Tibial artery (tissue), 4 donors: ENCODE measurements around the gene CCDC63.

Experiments
- DNase-seq, 2 donors: peaks; one replicate each; pipeline ENCODE4 v3.0.0-alpha.2; 2019
- H3K27ac ChIP-seq, 2 donors: fragments of 200-600 bp; sonication (generic) in 1 of 2; 1 replicate in 1 of 2; 2 replicates in 1 of 2; pipeline ENCODE4 v1.5.1; 2018 to 2019; ENCODE audit warnings: mild to moderate bottlenecking in 1 of 2
- H3K27me3 ChIP-seq, 2 donors: fragments of 200-600 bp; sonication (generic) in 1 of 2; one replicate each; pipeline versions ENCODE4 v1.5.1 to v1.6.0; 2016 to 2019
- H3K36me3 ChIP-seq, 3 donors: fragments of 200-600 bp; sonication (generic) in 2 of 3; one replicate each; pipeline ENCODE4 v1.5.1; 2016 to 2019; ENCODE audit warnings: mild to moderate bottlenecking in 2 of 3
- H3K4me1 ChIP-seq, 4 donors: fragments of 200-600 bp; sonication (generic) in 2 of 4; 1 replicate in 3 of 4; 2 replicates in 1 of 4; pipeline ENCODE4 v1.5.1; 2016 to 2019
- H3K4me3 ChIP-seq, 2 donors: fragments of 200-600 bp; sonication (generic) in 1 of 2; 1 replicate in 1 of 2; 2 replicates in 1 of 2; pipeline ENCODE4 v1.5.1; 2018 to 2019; ENCODE audit warnings: mild to moderate bottlenecking in 2 of 2
- H3K9me3 ChIP-seq, 3 donors: fragments of 200-600 bp; sonication (generic) in 1 of 3; one replicate each; pipeline ENCODE4 v1.5.1; 2016 to 2019
- intact Hi-C: fragments of 100-400 bp; cut with DNase I; formaldehyde crosslinking; loops from one replicate; pipeline ENCODE4 v1.15.0; 2023; ENCODE audit warnings: low total_unique reads
- TF ChIP-seq, protein P1 (sequence below), 2 experiments: fragments of 200-600 bp in 1 of 2; fragments of 450-650 bp in 1 of 2; IDR thresholded peaks; one replicate each; pipeline ENCODE4 v1.5.1; 2017 to 2019; ENCODE audit warnings: antibody characterized with exemption in 2 of 2, mild to moderate bottlenecking in 1 of 2, moderate library complexity in 1 of 2

CCDC63 gene

DNA sequence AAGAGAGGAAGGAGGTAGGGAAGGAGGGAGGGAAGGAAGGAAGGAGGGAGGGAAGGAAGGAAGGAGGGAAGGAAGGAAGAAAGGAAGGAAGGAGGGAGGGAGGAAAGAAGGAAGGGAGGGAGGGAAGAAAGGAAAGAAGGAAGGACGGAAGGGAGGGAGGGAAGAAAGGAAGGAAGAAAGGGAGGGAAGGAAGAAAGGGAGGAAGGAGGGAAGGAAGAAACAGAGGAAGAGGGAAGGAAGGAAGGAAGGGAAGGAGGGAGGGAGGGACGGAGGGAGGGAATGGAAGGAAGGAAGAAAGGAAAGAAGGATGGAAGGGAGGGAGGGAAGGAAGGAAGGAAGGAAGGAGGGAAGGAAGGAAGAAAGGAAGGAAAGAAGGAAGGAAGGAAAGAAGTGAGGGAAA lies 22.4 kb upstream of the CCDC63 start:
- Histone ChIP-seq H3K36me3 (no peaks in the 10 kb centered on the region), H3K27ac (no peak overlapping the region), H3K4me1 (peaks cover 0 to 5% (median 0%) of the 10 kb centered on the region in 4 donors), H3K4me3 (no peak overlapping the region), H3K9me3 (no peaks in the 10 kb centered on the region), H3K27me3 (peaks cover 0 to 12% of the 10 kb centered on the region in 2 donors)
- intact Hi-C loops: no loop called here
- TF ChIP-seq, protein P1, sequence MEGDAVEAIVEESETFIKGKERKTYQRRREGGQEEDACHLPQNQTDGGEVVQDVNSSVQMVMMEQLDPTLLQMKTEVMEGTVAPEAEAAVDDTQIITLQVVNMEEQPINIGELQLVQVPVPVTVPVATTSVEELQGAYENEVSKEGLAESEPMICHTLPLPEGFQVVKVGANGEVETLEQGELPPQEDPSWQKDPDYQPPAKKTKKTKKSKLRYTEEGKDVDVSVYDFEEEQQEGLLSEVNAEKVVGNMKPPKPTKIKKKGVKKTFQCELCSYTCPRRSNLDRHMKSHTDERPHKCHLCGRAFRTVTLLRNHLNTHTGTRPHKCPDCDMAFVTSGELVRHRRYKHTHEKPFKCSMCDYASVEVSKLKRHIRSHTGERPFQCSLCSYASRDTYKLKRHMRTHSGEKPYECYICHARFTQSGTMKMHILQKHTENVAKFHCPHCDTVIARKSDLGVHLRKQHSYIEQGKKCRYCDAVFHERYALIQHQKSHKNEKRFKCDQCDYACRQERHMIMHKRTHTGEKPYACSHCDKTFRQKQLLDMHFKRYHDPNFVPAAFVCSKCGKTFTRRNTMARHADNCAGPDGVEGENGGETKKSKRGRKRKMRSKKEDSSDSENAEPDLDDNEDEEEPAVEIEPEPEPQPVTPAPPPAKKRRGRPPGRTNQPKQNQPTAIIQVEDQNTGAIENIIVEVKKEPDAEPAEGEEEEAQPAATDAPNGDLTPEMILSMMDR (IDR thresholded peaks at IDR 0.05): no peak
- DNase-seq: no peak

GRCh38 chr12:110825530-110825929 lies 21.3 kb upstream of the CCDC63 start:
- intact Hi-C loops: no loop called here
- no peak overlapping the region for H3K27ac ChIP-seq

DNA sequence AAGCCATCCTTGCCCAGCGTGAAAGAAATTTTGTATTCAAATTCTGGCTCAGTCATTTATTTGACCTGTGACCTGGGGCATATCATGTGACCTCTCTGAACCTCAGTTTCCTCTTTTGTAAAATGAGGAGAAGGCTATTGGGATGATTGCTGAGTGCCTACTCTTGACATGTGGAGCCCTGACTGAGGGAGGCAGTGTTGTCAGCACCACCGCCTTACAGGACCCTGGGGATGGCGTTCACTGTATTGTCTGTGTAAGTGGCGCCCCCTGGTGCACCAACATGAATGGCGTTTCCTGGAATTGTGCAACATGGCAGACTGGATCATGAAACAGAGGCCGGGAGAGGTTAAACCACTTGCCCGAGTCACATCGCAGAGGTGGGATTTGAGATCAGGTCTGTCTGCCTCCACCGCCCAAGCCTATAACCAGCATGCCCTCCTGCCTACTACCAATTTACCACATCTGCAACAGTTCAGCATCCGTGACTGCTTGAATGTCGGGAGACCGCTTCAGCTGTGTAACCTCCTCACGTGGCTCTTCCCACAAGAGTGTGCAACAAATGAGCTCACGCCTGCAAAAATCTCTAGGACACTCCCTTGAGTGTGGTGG lies 20.1 kb upstream of the CCDC63 start:
- Histone ChIP-seq H3K27ac (no peak overlapping the region), H3K4me1 (peaks cover 0 to 5% (median 0%) of the 10 kb centered on the region in 4 donors), H3K36me3 (no peaks in the 10 kb centered on the region), H3K27me3 (peaks cover 0 to 15% of the 10 kb centered on the region in 2 donors), H3K4me3 (peak overlapping the region in 1 of 2 donors; percentile 28), H3K9me3 (no peaks in the 10 kb centered on the region)
- peak; percentile 91 to 93 for DNase-seq
- intact Hi-C loops: no loop called here
- TF ChIP-seq, protein P1 (IDR thresholded peaks at IDR 0.05): peak; percentile 51 to 79

More at GRCh38 chr12:110825530-110825929, 21.3 kb upstream of the CCDC63 start:
- Histone ChIP-seq H3K4me3 (no peak overlapping the region), H3K27me3 (peaks cover 0 to 15% of the 10 kb centered on the region in 2 donors), H3K9me3 (no peaks in the 10 kb centered on the region), H3K4me1 (peaks cover 0 to 5% (median 0%) of the 10 kb centered on the region in 4 donors), H3K36me3 (no peaks in the 10 kb centered on the region)
- TF ChIP-seq, protein P1 (IDR thresholded peaks at IDR 0.05): no peak
- DNase-seq: no peak

GRCh38 chr12:110829308-110829707 lies 17.5 kb upstream of the CCDC63 start:
- no peak overlapping the region for H3K27ac ChIP-seq
- H3K27me3 ChIP-seq: peaks cover 0 to 11% of the 10 kb centered on the region in 2 donors
- no peaks in the 10 kb centered on the region for H3K36me3 ChIP-seq
- no peak overlapping the region for H3K4me3 ChIP-seq
- H3K4me1 ChIP-seq: peaks cover 0 to 5% (median 0%) of the 10 kb centered on the region in 4 donors
- no peak for DNase-seq
- intact Hi-C loops: no loop called here
- no peaks in the 10 kb centered on the region for H3K9me3 ChIP-seq
- TF ChIP-seq, protein P1 (IDR thresholded peaks at IDR 0.05): no peak

GRCh38 chr12:110836291-110836690 lies 10.5 kb upstream of the CCDC63 start:
- Histone ChIP-seq H3K27ac (no peak overlapping the region), H3K27me3 (no peaks in the 10 kb centered on the region), H3K4me3 (no peak overlapping the region), H3K36me3 (no peaks in the 10 kb centered on the region), H3K9me3 (no peaks in the 10 kb centered on the region), H3K4me1 (peaks cover 0 to 3% (median 2%) of the 10 kb centered on the region in 4 donors)
- DNase-seq: no peak
- intact Hi-C loops: no loop called here
- TF ChIP-seq, protein P1 (IDR thresholded peaks at IDR 0.05): no peak
